Left ventricle myocardium inferior (tissue), 1 donor: ENCODE measurements around the gene GNAQ. TPM values are rescaled to one million over a fixed set of nuclear protein-coding genes. Genes with fewer than 3 reads are reported as not detected.

ENCODE experiments used
- DNase-seq: peaks from one replicate; pipeline ENCODE4 v3.0.0-alpha.2; 2020
- H3K27ac ChIP-seq: fragments of 200-600 bp; replicated peaks from 2 replicates; pipeline ENCODE4 v1.8.0; 2021
- H3K27me3 ChIP-seq: fragments of 200-600 bp; 2 replicates; pipeline ENCODE4 v1.8.0; 2021; ENCODE audit warnings: low read depth
- H3K36me3 ChIP-seq: fragments of 200-600 bp; 2 replicates; pipeline ENCODE4 v1.8.0; 2021
- H3K4me1 ChIP-seq: fragments of 200-600 bp; 2 replicates; pipeline ENCODE4 v1.8.0; 2021
- H3K4me3 ChIP-seq: fragments of 200-600 bp; 2 replicates; pipeline ENCODE4 v1.8.0; 2021; ENCODE audit warnings: mild to moderate bottlenecking, moderate library complexity
- H3K9me3 ChIP-seq: fragments of 200-600 bp; replicated peaks from 2 replicates; pipeline ENCODE4 v1.8.0; 2021
- CTCF ChIP-seq: fragments of 200-600 bp; IDR thresholded peaks from 2 replicates; pipeline ENCODE4 v1.8.0; 2021; ENCODE audit warnings: antibody characterized with exemption, mild to moderate bottlenecking, borderline replicate concordance
- intact Hi-C: fragments of 100-400 bp; cut with micrococcal nuclease; formaldehyde crosslinking; loops from one replicate; pipeline ENCODE4 v1.11.0; 2022
- total RNA-seq: library from RNA; stranded (reverse); fragmentation: NEBNext Ultra II Directional; extraction: Animal tissue kit (Norgen Biotek cat#: 25700); gene quantifications from one replicate; pipeline ENCODE4 v1.2.1, GENCODE V29; 2021
- donor health status: DM: no; HTN: yes; CAD: no; lungs with severe emphysema.

The GNAQ gene
- total RNA-seq, 1 donor from 2014 or later, result 15.2 TPM

- no peak for DNase-seq
- peaks cover 20% of the 10 kb centered on the region for H3K4me1 ChIP-seq
- H3K9me3 ChIP-seq, result peaks cover 8% of the 10 kb centered on the region
- no peak overlapping the region for H3K27ac ChIP-seq
- intact Hi-C loops, result no loop called here
- H3K27me3 ChIP-seq, result no peaks in the 10 kb centered on the region
- no peak for TF ChIP-seq CTCF
- peaks cover 4% of the 10 kb centered on the region for H3K36me3 ChIP-seq
- H3K4me3 ChIP-seq, result no peak overlapping the region
Measured at GRCh38 chr9:77857513-77858259, 173.9 kb downstream of the GNAQ start.

DNA sequence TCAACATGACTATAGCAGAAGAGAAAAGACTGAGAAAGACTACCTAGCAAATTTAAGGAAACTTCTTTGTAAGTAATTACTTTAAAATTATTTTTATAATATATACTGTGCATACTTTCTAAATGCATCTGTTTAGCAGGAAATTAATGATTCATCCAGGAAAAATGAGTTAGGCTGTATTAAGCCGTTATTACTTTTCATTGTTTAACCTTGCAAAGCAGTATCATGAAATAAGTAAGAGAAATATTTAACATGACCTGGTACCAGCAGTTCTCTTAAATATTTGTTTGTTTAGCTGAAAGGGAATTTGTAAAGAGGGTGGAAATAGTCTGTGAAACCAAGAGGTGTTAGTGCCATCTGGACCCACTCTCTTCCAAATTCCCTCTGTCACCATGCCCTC lies 175.0 kb downstream of the GNAQ start:
- no peak overlapping the region for H3K27ac ChIP-seq
- intact Hi-C loops, result no loop called here
- H3K9me3 ChIP-seq, result peaks cover 8% of the 10 kb centered on the region
- peaks cover 4% of the 10 kb centered on the region for H3K36me3 ChIP-seq
- H3K4me1 ChIP-seq, result peaks cover 31% of the 10 kb centered on the region
- no peak for TF ChIP-seq CTCF
- no peaks in the 10 kb centered on the region for H3K27me3 ChIP-seq
- DNase-seq, result no peak
- H3K4me3 ChIP-seq, result no peak overlapping the region

- H3K27ac ChIP-seq, result no peak overlapping the region
- DNase-seq, result no peak
- no peak for TF ChIP-seq CTCF
- H3K4me3 ChIP-seq, result no peak overlapping the region
- H3K4me1 ChIP-seq, result peaks cover 32% of the 10 kb centered on the region
- H3K9me3 ChIP-seq, result peaks cover 8% of the 10 kb centered on the region
- intact Hi-C loops, result no loop called here
- H3K36me3 ChIP-seq, result no peaks in the 10 kb centered on the region
- no peaks in the 10 kb centered on the region for H3K27me3 ChIP-seq
Measured at GRCh38 chr9:77854916-77855311, 176.7 kb downstream of the GNAQ start.

- no peaks in the 10 kb centered on the region for H3K27me3 ChIP-seq
- peaks cover 8% of the 10 kb centered on the region for H3K9me3 ChIP-seq
- no peak for DNase-seq
- no peak for TF ChIP-seq CTCF
- no peak overlapping the region for H3K4me3 ChIP-seq
- peaks cover 37% of the 10 kb centered on the region for H3K4me1 ChIP-seq
- H3K36me3 ChIP-seq, result no peaks in the 10 kb centered on the region
- H3K27ac ChIP-seq, result no peak overlapping the region
- intact Hi-C loops, result no loop called here
Measured at GRCh38 chr9:77854258-77854915, 177.2 kb downstream of the GNAQ start.

- no peaks in the 10 kb centered on the region for H3K27me3 ChIP-seq
- no peak overlapping the region for H3K4me3 ChIP-seq
- TF ChIP-seq CTCF, result no peak
- peaks cover 44% of the 10 kb centered on the region for H3K4me1 ChIP-seq
- DNase-seq, result no peak
- H3K9me3 ChIP-seq, result peaks cover 8% of the 10 kb centered on the region
- H3K27ac ChIP-seq, result no peak overlapping the region
- no peaks in the 10 kb centered on the region for H3K36me3 ChIP-seq
- intact Hi-C loops, result no loop called here
Measured at GRCh38 chr9:77853716-77854115, 177.9 kb downstream of the GNAQ start.
